Activated CD8-positive, alpha-beta T cell treated with anti-CD3 and anti-CD28 coated beads, Interleukin-2, amount 10 ng/mL, durations not matched to agents 7 days and 5 days (primary cell): Measurements from ENCODE around the gene GRK5. TPM values are rescaled to one million over a fixed set of nuclear protein-coding genes. Genes with fewer than 3 reads are reported as not detected.

Source experiments
- ATAC-seq: fragments of 150-1000 bp; cut with Tn5 transposase; one replicate; pipeline ENCODE4 v1.10.0; 2021; ENCODE audit warnings: moderate library complexity
- CTCF ChIA-PET: fragments of 350-600 bp; sonication (Branson Sonifier 250); formaldehyde crosslinking; loops from one replicate; lab custom pipeline; 2021; ENCODE audit warnings: antibody characterized with exemption; lab: Charles Lee
- POLR2A ChIA-PET: fragments of 350-600 bp; sonication (Branson Sonifier 250); formaldehyde crosslinking; loops from one replicate; lab custom pipeline; 2021; ENCODE audit warnings: antibody characterized with exemption; lab: Charles Lee
- DNase-seq: peaks from one replicate; pipeline ENCODE4 v3.0.0-alpha.2; 2020
- H3K27ac Mint-ChIP-seq: one replicate; pipeline ENCODE4 v1.8.0; 2021; ENCODE audit warnings: mild to moderate bottlenecking, mixed read lengths
- H3K27me3 Mint-ChIP-seq: one replicate; pipeline ENCODE4 v1.8.0; 2021; ENCODE audit warnings: low read depth, mixed read lengths
- H3K36me3 Mint-ChIP-seq: one replicate; pipeline ENCODE4 v1.8.0; 2021; ENCODE audit warnings: low read depth, mixed read lengths
- H3K4me1 Mint-ChIP-seq: one replicate; pipeline ENCODE4 v1.8.0; 2021; ENCODE audit warnings: low read depth, mixed read lengths
- H3K4me3 Mint-ChIP-seq: one replicate; pipeline ENCODE4 v1.8.0; 2021; ENCODE audit warnings: mild to moderate bottlenecking, mixed read lengths
- H3K9me3 Mint-ChIP-seq: one replicate; pipeline ENCODE4 v1.8.0; 2022; ENCODE audit warnings: mixed read lengths; ENCODE audit not compliant: insufficient read depth
- total RNA-seq, 2 experiments: library from RNA; stranded (reverse); gene quantifications; one replicate each; pipeline ENCODE4 v1.2.3, GENCODE V29; 2021

The GRK5 gene
- total RNA-seq, 2 experiments from 2014 or later = 16.9 to 17.6 TPM

GRCh38 chr10:119406137-119406536, 198.8 kb downstream of the GRK5 start:
- DNase-seq (no peak), ATAC-seq (no peak)
- peaks cover 6% of the 10 kb centered on the region for H3K4me1 Mint-ChIP-seq
- no peaks in the 10 kb centered on the region for H3K27me3 Mint-ChIP-seq
- no peaks in the 10 kb centered on the region for H3K9me3 Mint-ChIP-seq
- CTCF ChIA-PET = interaction anchor here (0.8 to 1.4 kb wide), 3 partner anchors 16 to 197 kb away, joined by 3 read pairs; no protein-coding TSS in a partner anchor
- no peaks in the 10 kb centered on the region for H3K36me3 Mint-ChIP-seq
- H3K4me3 Mint-ChIP-seq = no peak overlapping the region
- no peak overlapping the region for H3K27ac Mint-ChIP-seq
- POLR2A ChIA-PET = no interaction called here

GRCh38 chr10:119406601-119407253, 199.4 kb downstream of the GRK5 start:
- no peak for ATAC-seq

GRCh38 chr10:119407254-119407777, 199.9 kb downstream of the GRK5 start:
- Mint-ChIP-seq H3K4me3 (no peak overlapping the region), H3K27ac (no peak overlapping the region), H3K27me3 (no peaks in the 10 kb centered on the region), H3K9me3 (no peaks in the 10 kb centered on the region), H3K4me1 (peaks cover 6% of the 10 kb centered on the region), H3K36me3 (no peaks in the 10 kb centered on the region)
- DNase-seq (no peak), ATAC-seq (no peak)
- ChIA-PET CTCF (interaction anchor here (1.0 to 1.5 kb wide), 3 partner anchors 11 to 208 kb away, joined by 3 to 7 read pairs (median 5); no protein-coding TSS in a partner anchor), POLR2A (no interaction called here)

More at GRCh38 chr10:119406601-119407253, 199.4 kb downstream of the GRK5 start:
- CTCF ChIA-PET = interaction anchor here (0.8 to 1.5 kb wide), 5 partner anchors 11 to 207 kb away, joined by 3 to 7 read pairs (median 3); no protein-coding TSS in a partner anchor
- Mint-ChIP-seq H3K36me3 (no peaks in the 10 kb centered on the region), H3K27ac (no peak overlapping the region), H3K27me3 (no peaks in the 10 kb centered on the region), H3K9me3 (no peaks in the 10 kb centered on the region), H3K4me3 (no peak overlapping the region), H3K4me1 (peaks cover 6% of the 10 kb centered on the region)
- POLR2A ChIA-PET = no interaction called here
- no peak for DNase-seq

- Mint-ChIP-seq H3K36me3 (no peaks in the 10 kb centered on the region), H3K9me3 (no peaks in the 10 kb centered on the region), H3K4me3 (no peak overlapping the region), H3K27me3 (no peaks in the 10 kb centered on the region), H3K27ac (no peak overlapping the region), H3K4me1 (peaks cover 6% of the 10 kb centered on the region)
- POLR2A ChIA-PET = no interaction called here
- CTCF ChIA-PET = interaction anchor here (1.3 to 1.5 kb wide), 2 partner anchors 10 to 209 kb away, joined by 5 to 7 read pairs; no protein-coding TSS in a partner anchor
- ATAC-seq (no peak), DNase-seq (no peak)
These were observed 200.7 kb downstream of the GRK5 start for GRCh38 chr10:119408072-119408471.

GRCh38 chr10:119408969-119409371, 201.6 kb downstream of the GRK5 start:
- H3K27ac Mint-ChIP-seq = no peak overlapping the region
- no peak overlapping the region for H3K4me3 Mint-ChIP-seq
- H3K27me3 Mint-ChIP-seq = no peaks in the 10 kb centered on the region
- ChIA-PET POLR2A (no interaction called here), CTCF (no interaction called here)
- H3K36me3 Mint-ChIP-seq = no peaks in the 10 kb centered on the region
- DNase-seq (no peak), ATAC-seq (no peak)
- no peaks in the 10 kb centered on the region for H3K9me3 Mint-ChIP-seq
- peaks cover 6% of the 10 kb centered on the region for H3K4me1 Mint-ChIP-seq

- no peaks in the 10 kb centered on the region for H3K36me3 Mint-ChIP-seq
- CTCF ChIA-PET = no interaction called here
- ATAC-seq (no peak), DNase-seq (no peak)
- no peaks in the 10 kb centered on the region for H3K27me3 Mint-ChIP-seq
- no peak overlapping the region for H3K27ac Mint-ChIP-seq
- peaks cover 6% of the 10 kb centered on the region for H3K4me1 Mint-ChIP-seq
- H3K4me3 Mint-ChIP-seq = no peak overlapping the region
- H3K9me3 Mint-ChIP-seq = no peaks in the 10 kb centered on the region
- POLR2A ChIA-PET = no interaction called here
These were observed 202.0 kb downstream of the GRK5 start for GRCh38 chr10:119409385-119409784.

GRCh38 chr10:119409906-119410305, 202.5 kb downstream of the GRK5 start:
- ChIA-PET CTCF (no interaction called here), POLR2A (no interaction called here)
- Mint-ChIP-seq H3K4me3 (no peak overlapping the region), H3K9me3 (no peaks in the 10 kb centered on the region), H3K27ac (no peak overlapping the region), H3K36me3 (no peaks in the 10 kb centered on the region), H3K4me1 (peaks cover 6% of the 10 kb centered on the region), H3K27me3 (no peaks in the 10 kb centered on the region)
- DNase-seq (no peak), ATAC-seq (no peak)

GRCh38 chr10:119410361-119411116, 203.2 kb downstream of the GRK5 start:
- no peak for ATAC-seq

GRCh38 chr10:119412244-119413092, 205.1 kb downstream of the GRK5 start:
- ChIA-PET CTCF (interaction anchor here (0.8 to 1.5 kb wide), 2 partner anchors 57 to 213 kb away, joined by 3 to 4 read pairs; no protein-coding TSS in a partner anchor), POLR2A (no interaction called here)
- no peak for ATAC-seq
- Mint-ChIP-seq H3K9me3 (no peaks in the 10 kb centered on the region), H3K4me3 (no peak overlapping the region), H3K4me1 (peaks cover 5% of the 10 kb centered on the region), H3K36me3 (no peaks in the 10 kb centered on the region), H3K27me3 (no peaks in the 10 kb centered on the region), H3K27ac (no peak overlapping the region)
- no peak for DNase-seq

More at GRCh38 chr10:119410361-119411116, 203.2 kb downstream of the GRK5 start:
- no peaks in the 10 kb centered on the region for H3K9me3 Mint-ChIP-seq
- CTCF ChIA-PET = interaction anchor here (1.5 kb wide), 1 partner anchor 211 kb away, joined by 4 read pairs; no protein-coding TSS in a partner anchor
- no peaks in the 10 kb centered on the region for H3K36me3 Mint-ChIP-seq
- peaks cover 6% of the 10 kb centered on the region for H3K4me1 Mint-ChIP-seq
- no peak for DNase-seq
- POLR2A ChIA-PET = no interaction called here
- no peak overlapping the region for H3K4me3 Mint-ChIP-seq
- no peaks in the 10 kb centered on the region for H3K27me3 Mint-ChIP-seq
- no peak overlapping the region for H3K27ac Mint-ChIP-seq

GRCh38 chr10:119413093-119413453, 205.7 kb downstream of the GRK5 start:
- H3K9me3 Mint-ChIP-seq = no peaks in the 10 kb centered on the region
- ChIA-PET POLR2A (no interaction called here), CTCF (no interaction called here)
- ATAC-seq (no peak), DNase-seq (no peak)
- H3K27ac Mint-ChIP-seq = no peak overlapping the region
- no peaks in the 10 kb centered on the region for H3K27me3 Mint-ChIP-seq
- peaks cover 3% of the 10 kb centered on the region for H3K4me1 Mint-ChIP-seq
- no peak overlapping the region for H3K4me3 Mint-ChIP-seq
- H3K36me3 Mint-ChIP-seq = no peaks in the 10 kb centered on the region

GRCh38 chr10:119413471-119414080, 206.2 kb downstream of the GRK5 start:
- Mint-ChIP-seq H3K4me1 (peaks cover 3% of the 10 kb centered on the region), H3K9me3 (no peaks in the 10 kb centered on the region), H3K27ac (no peak overlapping the region), H3K27me3 (no peaks in the 10 kb centered on the region), H3K36me3 (no peaks in the 10 kb centered on the region), H3K4me3 (no peak overlapping the region)
- DNase-seq (no peak), ATAC-seq (no peak)
- ChIA-PET CTCF (interaction anchor here (6.6 kb wide), 1 partner anchor 213 kb away, joined by 66 read pairs; no protein-coding TSS in a partner anchor), POLR2A (no interaction called here)
